HG02798 (cell line): ENCODE measurements around the gene EID1.
"Not testable (repeated sequence)": the region's sequence is repeated elsewhere in the genome, so short reads cannot be mapped to it uniquely, and the experiment has no call there.

ENCODE experiments used
- ATAC-seq: cut with Tn5 transposase; IDR thresholded peaks from one replicate; pipeline ENCODE4 v1.9.1; 2021; ENCODE audit warnings: mild to moderate bottlenecking; ENCODE audit not compliant: unreplicated experiment, poor library complexity

EID1 gene

GRCh38 chr15:48905216-48905615, 27.3 kb downstream of the EID1 start:
- no peak for ATAC-seq

DNA sequence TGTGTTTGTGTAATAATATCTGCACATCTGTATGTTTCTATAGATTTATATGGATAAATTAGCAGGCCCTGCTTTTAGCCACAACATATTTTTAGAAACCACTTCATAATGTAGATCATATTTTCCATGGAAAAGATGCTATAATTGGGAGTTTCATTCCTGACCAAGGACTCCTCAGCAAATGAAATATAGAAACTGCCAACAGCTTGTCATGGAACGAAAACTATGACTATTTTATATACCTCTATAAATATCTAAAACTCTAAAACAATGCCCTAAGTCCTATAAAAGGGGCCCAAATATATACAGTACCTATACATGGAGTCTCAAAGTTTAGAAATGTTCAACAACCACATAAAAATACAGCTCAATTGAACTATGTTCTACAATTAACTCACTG, 27.9 kb downstream of the EID1 start:
- no peak for ATAC-seq

DNA sequence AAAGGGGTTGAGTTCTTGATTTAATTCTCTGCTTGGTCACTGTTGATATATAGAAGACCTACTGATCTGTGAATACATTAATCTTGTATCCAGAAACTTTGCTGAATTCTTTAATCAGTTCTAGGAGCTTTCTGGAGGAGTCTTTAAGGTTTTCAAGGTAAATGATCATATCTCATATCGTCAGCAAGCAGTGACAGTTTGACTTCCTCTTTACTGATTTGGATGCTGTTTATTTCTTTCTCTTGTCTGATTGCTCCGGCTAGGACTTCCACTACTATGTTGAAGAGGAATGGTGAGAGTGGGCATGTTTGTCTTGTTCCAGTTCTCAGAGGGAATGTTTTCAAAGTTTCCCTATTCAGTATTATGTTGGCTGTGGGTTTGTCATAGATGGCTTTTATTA, 31.4 kb downstream of the EID1 start:
- not testable (repeated sequence) for ATAC-seq

DNA sequence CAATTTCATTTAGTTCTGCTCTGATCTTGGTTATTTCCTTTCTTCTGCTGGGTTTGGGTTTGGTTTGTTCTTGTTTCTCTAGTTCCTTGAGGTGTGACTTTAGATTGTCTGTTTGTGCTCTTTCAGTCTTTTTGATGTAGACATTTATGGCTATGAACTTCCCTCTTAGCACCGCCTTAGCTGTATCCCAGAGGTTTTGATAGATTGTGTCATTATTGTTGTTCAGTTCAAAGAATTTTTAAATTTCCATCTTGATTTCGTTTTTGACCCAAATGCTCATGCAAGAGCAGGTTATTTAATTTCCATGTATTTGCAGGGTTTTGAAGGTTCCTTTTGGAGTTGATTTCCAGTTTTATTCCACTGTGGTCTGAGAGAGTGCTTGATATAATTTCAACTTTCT, 32.6 kb downstream of the EID1 start:
- ATAC-seq: not testable (repeated sequence)

- ATAC-seq: no peak
Measured at GRCh38 chr15:48913141-48913540, 35.2 kb downstream of the EID1 start.

GRCh38 chr15:48914717-48915116, 36.8 kb downstream of the EID1 start:
- no peak for ATAC-seq

DNA sequence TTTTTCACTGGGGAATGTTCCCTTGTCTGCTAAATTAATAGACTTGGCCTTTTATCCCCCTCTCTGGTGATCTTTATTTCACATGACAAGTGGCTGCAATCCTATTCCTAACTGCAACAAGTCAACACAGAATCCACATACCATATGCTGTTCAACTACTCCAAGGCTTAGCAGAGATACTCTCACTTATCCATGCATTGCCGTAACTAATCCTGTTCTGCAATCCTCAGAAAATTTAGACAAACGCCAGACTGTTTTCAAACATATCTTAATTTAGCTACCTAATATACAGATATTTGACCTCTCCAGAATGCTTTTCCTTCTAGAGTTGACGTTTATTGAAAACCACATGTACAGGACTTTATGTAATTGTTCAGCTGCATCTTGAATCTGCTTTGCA, 37.9 kb downstream of the EID1 start:
- no peak for ATAC-seq

- no peak for ATAC-seq
Measured at GRCh38 chr15:48916721-48917120, 38.8 kb downstream of the EID1 start.

DNA sequence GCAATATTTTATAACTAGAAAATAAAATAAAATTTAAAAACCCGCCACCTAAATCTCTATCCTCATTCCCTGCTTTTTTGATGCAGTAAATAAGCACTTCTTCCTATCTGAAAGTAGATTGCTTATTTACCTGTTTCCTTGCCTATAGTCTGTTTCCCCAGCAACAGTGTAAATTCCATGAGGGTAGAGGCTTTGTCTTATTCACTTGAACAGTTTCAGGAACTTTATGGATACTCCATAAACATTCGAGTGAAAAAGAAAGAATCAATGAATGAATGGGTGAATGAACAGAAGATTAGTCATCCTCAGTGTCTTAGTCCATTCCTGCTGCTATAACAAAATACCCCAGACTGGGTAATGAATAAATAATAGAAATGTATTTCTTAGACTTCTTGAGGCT, 44.1 kb downstream of the EID1 start:
- ATAC-seq: no peak

DNA sequence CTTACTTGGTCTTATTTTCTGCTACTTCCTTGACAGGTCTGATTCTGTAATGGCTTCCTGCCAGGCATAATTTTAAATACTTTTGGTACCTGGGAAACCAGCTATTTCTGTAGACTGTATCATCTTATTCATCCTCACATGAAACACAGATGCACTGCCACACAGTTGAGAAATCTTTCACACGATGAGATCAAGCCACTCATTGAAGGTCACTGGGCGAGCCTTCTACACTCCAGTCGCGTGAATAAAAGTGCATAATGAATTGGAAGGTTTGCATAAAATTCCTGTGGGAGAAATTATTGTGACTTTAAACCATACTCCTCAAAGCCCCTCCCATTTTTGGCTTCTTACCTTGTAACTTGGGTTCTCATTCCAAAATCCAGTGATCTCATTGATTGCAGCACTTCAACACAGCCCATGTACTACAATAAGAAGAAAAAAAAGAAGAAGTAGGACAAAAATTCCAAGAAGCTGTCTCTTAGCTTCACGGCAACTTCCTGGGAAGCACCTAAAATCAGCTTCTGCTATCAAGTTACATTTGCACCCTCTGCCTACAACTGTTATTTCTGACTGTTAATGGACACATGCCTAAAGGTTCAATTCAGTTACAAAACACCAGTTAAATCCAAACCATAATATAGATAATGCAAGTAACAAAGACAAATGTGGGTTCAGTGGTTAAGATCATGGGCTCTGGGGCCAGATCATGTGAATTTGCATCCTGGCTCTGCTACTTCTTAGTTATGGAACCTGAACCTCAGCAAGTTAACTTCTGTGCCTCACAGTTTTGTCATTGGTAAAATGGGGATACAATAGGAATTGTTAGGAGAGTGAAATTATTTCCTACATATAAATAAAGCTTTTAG, 46.8 kb downstream of the EID1 start:
- ATAC-seq: no peak

- no peak for ATAC-seq
Measured at GRCh38 chr15:48925714-48926223, 47.8 kb downstream of the EID1 start.

- ATAC-seq: peak; percentile 36
Measured at GRCh38 chr15:48928877-48929538, 51.1 kb downstream of the EID1 start.

GRCh38 chr15:48929661-48930060, 51.7 kb downstream of the EID1 start:
- ATAC-seq: no peak
